GM13976 (cell line): ENCODE results near the gene CNTNAP5.

Source experiments
- DNase-seq: peaks from one replicate; pipeline ENCODE4 v3.0.0; 2012; ENCODE audit warnings: low spot score
- CTCF ChIP-seq: IDR thresholded peaks from 2 replicates; pipeline ENCODE4 v1.5.1; 2012; ENCODE audit warnings: borderline replicate concordance, mild to moderate bottlenecking; ENCODE audit not compliant: insufficient read depth; ENCODE audit errors: extremely low read depth, missing control alignments, control extremely low read depth
- in situ Hi-C: fragments of 300-500 bp; cut with MboI; formaldehyde crosslinking; loops from one replicate; pipeline ENCODE4 v1.12.0; 2022; ENCODE audit warnings: low sequenced_read_pairs, mixed read lengths, inconsistent platforms; ENCODE audit not compliant: unreplicated experiment

The CNTNAP5 gene

GRCh38 chr2:124258140-124258880 is 233.2 kb downstream of the CNTNAP5 start:
- in situ Hi-C loops: no loop called here
- no peak for DNase-seq
- no peak for TF ChIP-seq CTCF

GRCh38 chr2:124261456-124261855 is 236.4 kb downstream of the CNTNAP5 start:
- DNase-seq: no peak
- in situ Hi-C loops: no loop called here
- TF ChIP-seq CTCF: no peak

GRCh38 chr2:124264551-124265091 is 239.5 kb downstream of the CNTNAP5 start:
- in situ Hi-C loops: no loop called here
- DNase-seq: no peak
- no peak for TF ChIP-seq CTCF

- in situ Hi-C loops: no loop called here
- no peak for TF ChIP-seq CTCF
- no peak for DNase-seq
Observed at GRCh38 chr2:124267794-124268193, 242.7 kb downstream of the CNTNAP5 start.

GRCh38 chr2:124269348-124269747 is 244.3 kb downstream of the CNTNAP5 start:
- DNase-seq: no peak
- no peak for TF ChIP-seq CTCF
- in situ Hi-C loops: no loop called here

GRCh38 chr2:124272261-124272841 is 247.3 kb downstream of the CNTNAP5 start:
- no peak for DNase-seq
- no peak for TF ChIP-seq CTCF
- in situ Hi-C loops: no loop called here
